NCI-H748 (cell line): ENCODE results near the gene LRP1B.

ENCODE experiments used
- DNase-seq: peaks from one replicate; lab custom pipeline; 2025; ENCODE audit not compliant: unreplicated experiment; lab: John Stamatoyannopoulos, UW

Gene LRP1B

DNA sequence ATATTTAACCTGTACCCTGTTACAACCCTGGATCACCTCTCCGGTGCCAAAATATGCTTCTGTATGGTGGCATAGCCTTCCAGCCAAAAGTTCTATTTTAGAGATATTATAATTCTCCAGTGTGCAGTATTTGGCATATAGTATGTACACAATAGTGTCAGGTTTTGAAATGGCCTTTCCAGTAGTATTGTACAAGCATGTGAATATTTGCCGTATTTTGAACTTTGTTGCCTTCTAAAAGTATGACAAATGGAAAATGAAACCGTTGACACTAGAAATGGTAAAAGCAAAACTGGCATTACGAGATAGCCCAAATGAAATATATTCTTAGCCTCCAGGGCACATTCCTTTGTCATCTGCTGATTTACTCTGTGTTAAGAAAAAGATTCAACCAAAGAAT is 431.2 kb downstream of the LRP1B start:
- no peak for DNase-seq

DNA sequence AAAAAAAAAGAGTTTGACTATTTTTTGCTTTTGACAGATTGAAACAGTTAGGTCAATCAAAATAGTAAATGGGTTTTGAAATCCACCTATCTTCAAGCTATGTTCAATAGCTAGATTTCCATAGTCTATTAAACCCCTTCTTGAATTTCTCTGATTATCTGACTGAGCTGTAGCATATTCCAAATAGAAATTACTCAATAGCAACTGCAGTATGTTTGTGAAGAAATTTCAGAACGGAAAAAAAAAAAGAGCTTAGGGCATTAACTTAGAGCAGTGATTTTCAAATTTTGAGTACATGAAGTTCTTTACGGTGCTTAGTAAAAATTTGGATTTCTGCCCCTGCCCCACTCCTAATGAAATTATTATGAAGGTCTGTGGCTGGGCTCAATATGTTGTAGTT is 432.3 kb downstream of the LRP1B start:
- no peak for DNase-seq

DNA sequence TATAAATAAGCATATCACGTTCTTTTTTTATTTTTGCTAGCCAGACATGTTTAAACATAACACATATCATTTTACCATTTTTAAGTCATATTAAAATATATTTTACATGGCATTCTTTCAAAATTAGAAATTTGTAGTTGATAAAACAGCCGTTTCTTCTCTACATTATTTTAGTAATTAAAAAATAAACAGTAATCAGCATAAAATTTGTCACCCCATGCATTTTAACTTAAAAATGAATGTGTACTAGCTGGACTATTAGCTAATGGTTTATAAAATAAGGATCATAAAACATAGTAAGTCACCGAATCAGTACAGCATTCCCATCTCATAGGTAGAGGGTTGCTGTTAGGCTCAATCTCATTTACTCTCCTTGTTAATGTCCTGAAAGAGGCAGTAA is 433.8 kb downstream of the LRP1B start:
- DNase-seq = no peak

DNA sequence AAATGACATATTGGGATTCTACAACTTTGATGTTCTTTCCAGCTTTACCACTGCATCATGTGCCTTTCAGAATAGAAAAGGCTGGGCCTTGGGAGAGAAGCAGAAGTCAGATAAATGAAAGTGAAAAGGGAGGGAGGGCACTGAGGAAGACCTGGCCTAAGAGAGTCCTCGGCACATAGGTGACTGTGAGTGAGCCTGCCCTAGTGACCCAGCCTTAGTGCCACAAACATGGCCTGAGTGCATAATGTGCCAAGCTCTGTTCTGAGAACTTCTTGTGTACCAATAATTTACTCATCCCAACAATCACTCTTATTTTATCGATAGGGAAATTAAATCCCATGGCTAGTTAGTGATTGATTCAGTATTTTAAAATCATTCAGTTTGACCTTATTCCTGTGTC is 436.6 kb downstream of the LRP1B start:
- no peak for DNase-seq

DNA sequence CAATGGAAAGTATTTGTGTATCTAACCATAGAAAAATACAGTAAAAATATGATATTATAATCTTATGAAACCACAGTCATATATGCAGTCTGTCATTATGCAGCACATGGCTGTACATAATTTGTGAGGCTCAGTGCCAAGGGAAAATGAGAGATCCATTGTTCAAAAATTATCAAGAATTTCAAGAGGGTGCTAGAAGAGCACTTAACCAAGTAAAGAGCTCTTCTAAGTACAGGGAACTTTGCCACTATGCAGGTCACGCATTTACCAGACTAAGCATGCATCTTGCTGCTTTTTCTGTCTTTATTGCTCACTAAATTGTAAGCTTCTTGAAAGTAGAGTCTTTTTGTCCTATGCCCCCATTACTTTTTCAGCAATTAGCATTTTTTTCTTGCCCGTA is 438.0 kb downstream of the LRP1B start:
- DNase-seq = no peak

DNA sequence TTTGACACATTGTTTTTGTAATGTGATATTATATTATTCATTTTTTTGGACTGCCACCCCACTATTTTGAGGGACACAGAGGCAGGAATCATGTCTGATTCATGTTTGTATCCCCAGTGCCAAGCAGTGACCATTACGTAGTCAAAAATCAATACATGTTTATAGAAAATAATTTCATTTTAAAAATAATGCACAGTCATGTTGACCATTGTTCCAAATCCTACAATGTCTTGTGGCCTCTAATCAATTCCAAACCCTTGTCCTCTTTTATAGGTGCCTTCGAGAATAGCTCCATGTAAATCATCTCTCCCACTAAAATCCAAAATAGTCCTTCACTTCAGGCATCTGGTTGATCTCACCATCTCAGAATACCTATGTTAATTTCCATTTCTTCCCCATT is 454.7 kb downstream of the LRP1B start:
- no peak for DNase-seq

DNA sequence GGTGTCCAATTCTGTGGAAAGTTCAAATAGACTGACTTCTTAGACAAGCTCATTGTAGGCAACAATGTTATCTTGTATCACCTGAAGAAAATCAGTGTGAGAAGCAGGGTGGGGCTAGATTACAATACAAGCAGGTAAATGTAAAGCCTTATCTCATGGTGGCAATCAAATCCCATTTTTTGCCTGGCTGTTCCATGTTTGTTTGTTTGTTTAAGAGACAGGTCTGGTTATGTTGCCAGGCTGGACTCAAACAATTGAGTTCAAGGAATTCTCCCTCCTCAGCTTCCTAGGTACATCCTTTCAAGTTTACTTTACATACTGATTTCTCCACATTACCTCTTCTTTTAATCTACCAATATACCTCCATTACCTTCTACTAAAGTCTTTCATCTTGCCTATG is 464.6 kb downstream of the LRP1B start:
- DNase-seq = peak; percentile 14

DNA sequence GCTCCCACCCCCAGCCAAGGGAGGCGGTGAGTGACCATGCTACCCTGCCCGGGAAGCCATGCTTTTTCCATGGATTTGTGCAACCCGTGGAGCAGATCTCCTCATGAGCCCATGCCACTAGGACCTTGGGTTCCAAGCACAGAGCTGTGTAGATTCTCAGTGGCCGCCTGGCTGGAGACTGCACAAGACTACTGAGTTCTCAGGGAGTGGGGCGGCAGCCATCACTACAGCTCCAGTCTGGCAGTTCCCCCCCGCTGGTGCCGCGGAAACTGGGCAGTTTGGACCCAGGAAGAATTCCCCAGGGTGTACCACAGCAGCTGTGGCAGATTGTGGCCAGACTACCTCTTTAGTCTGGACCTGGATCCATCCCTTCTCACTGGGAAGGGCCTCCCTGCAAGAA is 470.6 kb downstream of the LRP1B start:
- DNase-seq = no peak

DNA sequence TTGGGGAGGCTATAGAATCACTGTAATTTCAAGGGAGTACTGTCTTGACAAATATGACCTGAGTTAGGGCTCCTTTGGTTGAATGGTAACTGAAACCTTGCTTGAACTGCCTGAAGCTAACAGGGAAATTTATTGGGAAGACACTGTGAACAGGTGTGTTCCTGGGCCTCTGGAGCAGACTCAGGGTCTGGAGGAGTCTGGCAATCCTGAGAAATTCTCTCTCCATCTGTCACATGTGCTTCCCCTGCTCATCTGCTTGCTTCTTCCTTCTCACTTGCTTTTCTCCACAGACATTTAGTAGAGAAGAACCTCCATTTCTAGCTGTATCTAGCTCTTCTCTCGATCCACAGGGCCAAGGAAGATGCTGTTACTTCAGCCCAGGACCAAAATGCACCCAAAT is 476.5 kb downstream of the LRP1B start:
- no peak for DNase-seq

DNA sequence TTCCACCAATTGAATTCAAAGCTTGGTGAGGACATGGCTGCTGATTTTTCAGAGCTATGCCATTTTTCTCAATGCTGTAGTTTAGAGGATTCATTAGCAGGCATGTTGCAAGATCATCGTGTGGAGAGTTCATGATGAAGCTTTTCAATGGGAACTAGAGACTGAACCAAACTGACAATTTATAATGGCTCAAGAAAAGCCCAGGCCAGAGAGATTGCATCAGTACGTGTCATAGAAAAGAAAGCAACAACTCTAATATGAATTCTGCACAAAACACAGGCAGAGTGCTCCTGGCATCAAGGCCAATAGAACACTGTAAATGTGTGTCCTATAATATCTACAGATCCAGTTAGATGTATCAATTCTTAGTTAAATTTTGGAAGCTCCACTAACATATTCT is 477.6 kb downstream of the LRP1B start:
- no peak for DNase-seq

DNA sequence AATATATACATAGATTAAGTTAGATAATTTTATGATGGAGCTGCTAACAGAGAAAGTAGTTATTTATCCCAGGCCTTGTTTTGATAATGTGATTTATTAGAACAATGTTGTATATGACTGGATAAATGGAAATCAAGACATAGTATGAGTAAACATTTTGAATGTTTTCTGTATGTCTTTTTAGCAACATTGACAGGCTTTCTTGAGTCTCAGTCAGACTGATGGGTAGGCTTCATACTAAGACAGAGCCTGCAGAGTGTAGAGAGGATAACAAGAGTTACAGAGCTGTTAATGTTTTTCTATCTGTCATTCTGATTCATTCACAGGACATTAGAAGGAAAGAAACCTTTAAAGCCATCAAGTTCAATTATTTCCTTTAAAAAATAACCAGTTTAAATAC is 478.5 kb downstream of the LRP1B start:
- DNase-seq = no peak

DNA sequence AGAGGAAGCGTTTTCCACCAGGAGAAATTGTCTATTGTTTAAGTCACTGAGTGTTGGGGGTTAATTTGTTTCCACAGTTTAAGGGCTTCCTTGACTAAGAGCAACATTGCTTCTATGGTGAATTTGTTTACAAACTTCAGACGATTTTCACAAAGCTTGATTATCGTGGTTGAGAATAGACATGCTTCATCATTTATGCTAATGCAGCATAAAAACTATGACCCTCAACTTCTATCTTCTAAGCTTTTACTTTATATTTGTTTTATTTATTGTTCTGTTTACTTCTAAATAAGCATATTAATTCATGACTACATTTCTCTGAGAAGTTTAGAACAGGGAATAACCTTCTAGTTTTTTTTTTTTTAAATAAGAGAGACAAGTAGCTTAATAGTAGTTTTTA is 483.5 kb downstream of the LRP1B start:
- no peak for DNase-seq

DNA sequence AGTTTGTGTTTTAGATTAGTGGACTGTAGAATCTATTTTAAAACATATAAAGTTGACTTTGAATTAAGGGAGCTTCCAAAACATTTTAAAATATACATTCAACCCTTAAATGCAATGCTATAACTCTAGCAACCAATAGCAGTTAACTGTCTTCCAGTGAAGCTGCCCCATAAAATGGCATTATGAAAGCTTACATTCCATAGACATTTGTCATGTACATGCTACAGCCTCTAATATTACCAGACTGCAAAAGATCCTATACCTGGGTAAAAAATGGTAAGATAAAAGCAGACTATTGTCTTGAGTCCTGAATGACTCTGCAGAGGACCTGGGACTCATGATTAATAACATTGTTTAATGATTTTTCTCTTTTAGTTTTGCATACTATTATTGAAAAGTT is 489.4 kb downstream of the LRP1B start:
- DNase-seq = no peak

DNA sequence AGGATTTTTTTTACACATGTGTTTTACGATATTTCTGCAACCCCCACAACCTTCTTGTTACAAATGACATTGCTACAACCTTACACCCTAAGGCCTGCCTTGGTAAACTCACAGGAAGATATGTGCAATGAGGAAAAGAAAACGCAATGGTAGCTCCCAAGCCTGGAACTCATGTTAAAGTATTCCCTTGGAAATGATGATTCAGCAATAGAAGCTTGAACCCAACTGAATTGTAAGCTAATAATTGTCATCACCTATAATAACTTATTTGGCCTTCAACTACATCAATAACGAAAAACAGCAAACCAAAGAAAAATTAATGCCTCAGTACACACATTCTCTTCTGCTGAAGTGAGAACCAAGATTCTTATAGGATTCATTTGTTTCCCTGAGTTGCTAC is 491.0 kb downstream of the LRP1B start:
- DNase-seq = no peak

DNA sequence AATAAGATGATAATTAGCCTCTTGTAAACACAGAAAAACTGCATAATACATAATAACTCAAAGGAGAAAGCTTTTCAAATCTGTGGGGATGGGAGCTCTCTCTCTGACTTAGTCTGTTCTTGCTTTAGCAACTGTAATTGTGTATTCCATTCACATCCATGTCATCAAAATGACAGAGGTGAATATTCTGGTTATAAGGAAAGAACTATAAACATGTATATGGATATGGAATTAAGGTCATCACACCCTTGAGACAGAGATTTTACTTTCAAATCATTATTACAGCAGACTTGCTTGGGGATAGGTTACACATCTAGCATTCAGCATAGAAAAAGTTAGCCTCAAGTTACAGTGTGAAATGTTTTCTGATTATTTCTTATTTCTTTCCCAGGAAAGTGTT is 497.7 kb downstream of the LRP1B start:
- no peak for DNase-seq

DNA sequence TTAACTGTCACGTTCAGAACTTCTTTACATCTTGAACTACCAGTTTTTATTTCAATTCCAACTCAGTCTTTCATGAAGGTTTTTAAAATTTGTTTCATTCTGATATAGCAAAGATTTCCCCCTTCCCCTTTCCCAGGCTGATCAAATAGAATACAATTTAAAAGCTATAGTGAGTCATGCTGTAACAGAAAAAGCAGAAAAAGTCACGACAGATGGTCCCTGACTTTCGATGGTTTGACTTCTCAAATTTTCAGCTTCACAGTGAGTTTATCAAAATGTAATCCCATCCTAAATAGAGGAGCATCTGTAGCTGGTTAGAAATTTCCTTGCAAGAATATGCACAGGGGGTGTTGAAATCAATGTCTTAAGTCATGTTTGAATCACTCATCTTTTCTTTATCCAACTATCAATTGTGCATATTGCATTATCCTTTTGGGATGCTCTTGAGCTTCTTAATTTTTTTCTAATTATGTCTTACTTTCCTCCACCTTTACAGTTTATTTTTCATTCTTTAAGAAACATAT is 500.3 kb downstream of the LRP1B start:
- DNase-seq = no peak

DNA sequence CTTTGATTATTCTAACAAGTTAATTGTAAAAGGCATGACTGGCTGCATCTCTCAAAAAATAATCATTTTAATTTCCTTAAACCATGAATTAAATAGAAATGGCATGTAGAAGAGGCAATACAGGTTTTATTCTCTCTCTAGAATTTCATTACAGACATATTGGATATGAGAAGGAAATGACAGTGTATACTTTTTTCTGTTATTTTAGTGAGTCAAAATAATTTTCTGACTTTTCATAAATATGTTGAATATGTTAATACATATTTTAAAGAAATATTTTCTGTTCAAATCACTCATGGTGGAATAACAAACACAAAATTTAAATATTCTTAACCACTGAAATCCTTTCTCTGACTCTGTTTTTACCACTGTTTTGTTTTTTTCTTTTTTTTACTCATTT is 510.4 kb downstream of the LRP1B start:
- DNase-seq = no peak

DNA sequence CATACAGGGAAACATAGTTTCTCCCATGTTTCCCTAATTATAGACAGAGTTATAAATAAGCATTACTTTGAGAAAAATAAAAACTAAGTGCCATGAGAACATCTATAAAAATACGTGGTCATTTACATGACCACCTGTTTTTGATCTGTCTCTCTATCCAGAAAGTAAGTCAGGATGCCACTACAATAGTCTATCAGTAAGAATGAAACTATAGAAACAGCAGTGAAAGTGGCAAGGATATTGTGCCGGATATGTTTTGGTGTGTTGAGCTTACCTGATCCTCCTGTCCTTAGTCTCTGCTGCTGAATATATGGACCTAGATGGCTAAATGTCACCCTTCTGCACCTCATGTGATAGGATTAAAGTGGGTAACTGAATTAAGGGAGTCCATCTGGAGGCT is 512.4 kb downstream of the LRP1B start:
- no peak for DNase-seq

DNA sequence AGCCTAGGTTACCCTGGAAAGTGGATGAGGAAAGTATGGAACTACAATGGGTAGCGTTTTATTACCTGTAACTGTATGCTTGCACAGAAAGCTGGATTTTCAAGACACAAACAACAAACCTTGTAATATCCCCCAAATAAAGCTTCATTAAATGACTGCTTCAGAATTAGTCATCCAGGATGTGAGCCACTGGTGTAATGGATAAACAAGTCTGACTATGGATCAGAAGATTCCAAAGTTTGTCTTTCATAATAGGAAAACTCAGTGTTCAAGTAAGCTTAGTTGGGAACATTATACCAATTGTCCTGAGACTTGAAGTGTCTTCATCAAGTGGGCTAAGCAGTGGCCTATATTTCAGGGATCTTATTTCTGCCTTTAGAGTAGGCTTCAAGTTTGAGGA is 518.8 kb downstream of the LRP1B start:
- no peak for DNase-seq

DNA sequence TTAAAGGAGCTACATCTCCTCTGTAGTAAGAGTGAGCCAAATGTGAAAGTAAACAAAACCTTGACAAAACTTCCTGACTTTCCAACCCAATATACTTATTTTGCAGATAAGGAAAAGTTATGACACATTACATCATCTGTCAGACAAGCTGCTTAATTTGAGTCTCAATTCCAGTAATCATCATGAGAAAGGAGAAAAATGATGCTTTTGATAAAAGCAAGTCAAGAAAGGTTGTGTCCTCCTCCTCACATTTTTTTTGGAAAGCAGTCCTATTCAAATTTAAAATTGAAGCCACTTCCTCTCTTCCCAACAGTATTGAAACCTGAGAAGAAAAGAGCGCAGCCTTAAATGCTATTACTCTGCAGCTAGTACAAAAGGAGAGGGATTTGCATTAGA is 519.6 kb downstream of the LRP1B start:
- DNase-seq = peak; percentile 32

DNA sequence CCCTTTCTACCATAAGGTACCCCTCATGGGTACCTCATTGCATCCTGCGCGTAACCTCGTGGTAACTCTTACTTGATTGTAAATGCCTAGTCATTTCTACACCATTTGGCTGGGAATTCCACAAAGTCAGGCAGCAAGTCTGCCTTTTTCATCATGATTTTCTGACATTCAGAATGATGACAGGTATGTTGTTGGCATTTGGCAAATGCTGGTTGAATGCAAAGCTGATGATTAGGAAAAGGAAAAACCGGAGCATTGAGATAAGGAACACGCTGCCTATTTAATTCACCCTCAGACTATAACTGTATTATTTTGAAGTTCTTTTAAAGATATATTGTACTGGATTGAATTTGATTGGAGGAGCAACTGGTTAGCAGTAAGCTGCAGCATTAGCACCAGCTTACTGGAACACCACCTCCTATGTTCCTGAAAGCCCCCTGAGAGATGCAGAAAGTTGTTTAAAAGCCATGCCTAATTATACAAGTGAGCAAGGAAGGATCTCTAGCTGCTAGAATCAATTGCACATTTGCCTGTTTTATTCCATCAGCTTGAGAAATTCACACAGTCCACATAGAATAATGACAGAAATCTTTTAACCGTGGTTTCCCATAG is 520.1 kb downstream of the LRP1B start:
- no peak for DNase-seq

DNA sequence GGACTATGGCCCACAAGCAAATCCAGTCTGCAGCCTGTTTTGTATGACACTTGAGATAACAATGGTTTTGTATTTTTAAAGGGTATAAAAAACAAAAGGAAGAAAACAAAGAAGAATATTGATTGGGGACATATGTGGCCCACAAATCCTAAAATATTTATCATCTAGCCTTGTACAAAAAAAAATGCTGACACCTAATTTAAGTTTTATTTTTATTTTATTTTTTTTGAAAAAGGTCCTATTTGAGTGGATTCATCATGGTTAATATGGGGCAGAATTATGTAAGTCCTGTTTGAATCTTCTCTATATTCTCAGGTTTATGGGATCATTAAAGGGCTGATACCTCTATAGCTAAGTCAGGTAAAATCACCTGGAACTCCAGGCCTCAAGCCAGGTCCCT is 525.7 kb downstream of the LRP1B start:
- no peak for DNase-seq

DNA sequence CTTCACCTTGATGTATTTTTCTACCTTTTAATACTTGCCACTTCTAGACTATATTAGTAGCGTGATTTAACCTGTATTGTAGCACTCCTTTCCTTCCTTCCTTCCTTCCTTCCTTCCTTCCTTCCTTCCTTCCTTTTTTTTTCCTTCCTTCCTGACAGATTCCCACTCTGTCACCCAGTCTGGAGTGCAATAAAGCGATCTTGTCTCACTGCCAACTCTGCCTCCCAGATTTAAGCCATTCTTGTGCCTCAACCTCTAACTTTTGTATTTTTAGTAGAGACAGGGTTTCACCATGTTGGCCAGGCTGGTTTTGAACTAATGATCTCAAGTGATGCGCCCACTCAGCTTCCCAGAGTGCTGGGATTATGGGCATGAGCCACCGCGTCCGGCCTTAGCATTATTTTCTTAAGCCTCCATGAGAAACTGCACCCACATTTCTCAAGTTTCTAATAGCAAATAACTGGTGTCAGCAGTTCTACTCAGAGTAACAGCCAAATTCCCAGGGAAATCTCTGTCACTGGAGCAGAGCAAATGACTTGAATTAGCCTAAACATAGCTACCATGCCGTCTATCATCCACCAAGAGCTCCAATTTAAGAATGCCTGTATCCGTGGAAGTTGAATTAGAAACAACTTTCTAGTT is 529.2 kb downstream of the LRP1B start:
- DNase-seq = no peak
